SK-N-SH (cell line): ENCODE results near the gene DSCAML1. TPM values are rescaled to one million over a fixed set of nuclear protein-coding genes. Genes with fewer than 3 reads are reported as not detected.

Experiments
- CTCF ChIA-PET: fragments of 300-600, 350-600 bp; formaldehyde crosslinking; extraction: SDS; loops from one replicate; lab custom pipeline; 2021; lab: Yijun Ruan, JAX
- POLR2A ChIA-PET: fragments of 350-600 bp; sonication (Branson Sonifier 250); formaldehyde crosslinking; extraction: SDS; loops from one replicate; lab custom pipeline; 2020; ENCODE audit warnings: antibody characterized with exemption, inconsistent platforms; lab: Yijun Ruan, JAX
- DNase-seq: peaks from one replicate; pipeline ENCODE4 v3.0.0; 2012
- H2AFZ ChIP-seq: fragments of 200-600 bp; sonication (generic); 2 replicates; pipeline ENCODE4 v1.8.1; 2016; ENCODE audit warnings: antibody characterized with exemption, mild to moderate bottlenecking, low read depth
- H3F3A ChIP-seq: fragments of 200-600 bp; sonication (generic); replicated peaks from 2 replicates; pipeline ENCODE3; 2016; ENCODE audit warnings: antibody characterized with exemption, mild to moderate bottlenecking; ENCODE audit not compliant: insufficient read depth
- H3K27ac ChIP-seq, 2 experiments: fragments of 200-500 bp in 1 of 2; fragments of 200-600 bp in 1 of 2; sonication (Bioruptor generic) in 1 of 2; sonication (generic), shearing (Covaris generic) in 1 of 2; 2 replicates each; pipeline versions ENCODE4 v1.5.1 to v1.6.1; 2014 to 2016; ENCODE audit warnings: low read depth in 2 of 2, inconsistent platforms in 1 of 2, low read length in 1 of 2, mild to moderate bottlenecking in 1 of 2, mixed read lengths in 1 of 2
- H3K27me3 ChIP-seq: fragments of 200-600 bp; sonication (generic), shearing (Covaris generic); 2 replicates; pipeline ENCODE4 v1.6.1; 2016; ENCODE audit warnings: mixed run types; ENCODE audit not compliant: insufficient read depth
- H3K36me3 ChIP-seq, 2 experiments: fragments of 200-500 bp in 1 of 2; fragments of 200-600 bp in 1 of 2; sonication (Bioruptor generic) in 1 of 2; sonication (generic) in 1 of 2; replicated peaks in 1 of 2; 2 replicates each; pipeline versions ENCODE3 to v1.5.1; 2014 to 2016; ENCODE audit warnings: low read length in 1 of 2, mild to moderate bottlenecking in 1 of 2; ENCODE audit not compliant: insufficient read depth in 2 of 2, control insufficient read depth in 1 of 2
- H3K4me1 ChIP-seq, 2 experiments: fragments of 200-500 bp in 1 of 2; fragments of 200-600 bp in 1 of 2; sonication (Bioruptor generic) in 1 of 2; sonication (generic), shearing (Covaris generic) in 1 of 2; 2 replicates each; pipeline versions ENCODE4 v1.5.1 to v1.6.1; 2014 to 2016; ENCODE audit warnings: low read depth in 1 of 2, low read length in 1 of 2, mixed run types in 1 of 2; ENCODE audit not compliant: insufficient read depth in 2 of 2, control insufficient read depth in 1 of 2
- H3K4me2 ChIP-seq: fragments of 200-600 bp; sonication (generic), shearing (Covaris generic); 2 replicates; pipeline ENCODE4 v1.6.1; 2017; ENCODE audit warnings: mixed run types
- H3K4me3 ChIP-seq, 2 experiments: fragments of 200-500 bp in 1 of 2; fragments of 200-600 bp in 1 of 2; sonication (Bioruptor generic) in 1 of 2; sonication (generic), shearing (Covaris generic) in 1 of 2; 2 replicates each; pipeline versions ENCODE4 v1.5.1 to v1.8.1; 2014 to 2016; ENCODE audit warnings: low read depth in 2 of 2, inconsistent platforms in 1 of 2, low read length in 1 of 2, mild to moderate bottlenecking in 1 of 2, mixed read lengths in 1 of 2, moderate library complexity in 1 of 2
- H3K79me2 ChIP-seq: fragments of 200-600 bp; sonication (generic); 2 replicates; pipeline ENCODE4 v1.8.1; 2017; ENCODE audit warnings: mild to moderate bottlenecking; ENCODE audit not compliant: insufficient read depth
- H3K9ac ChIP-seq: fragments of 200-600 bp; sonication (generic); 2 replicates; pipeline ENCODE4 v1.6.1; 2017; ENCODE audit warnings: mixed run types
- H3K9me2 ChIP-seq: fragments of 200-600 bp; sonication (generic); 2 replicates; pipeline ENCODE4 v1.6.1; 2017; ENCODE audit warnings: mixed run types
- H3K9me3 ChIP-seq: fragments of 200-600 bp; sonication (generic); 2 replicates; pipeline ENCODE4 v1.6.1; 2017; ENCODE audit warnings: mixed run types, mild to moderate bottlenecking, moderate library complexity
- H4K20me1 ChIP-seq: fragments of 200-600 bp; sonication (generic); 2 replicates; pipeline ENCODE4 v1.6.1; 2017; ENCODE audit warnings: mild to moderate bottlenecking, mixed run types; ENCODE audit not compliant: insufficient read depth
- CHD2 ChIP-seq: fragments of 150-350 bp; IDR thresholded peaks from 2 replicates; pipeline ENCODE4 v1.6.1; 2018; ENCODE audit warnings: low read length; ENCODE audit not compliant: partially characterized antibody
- ELF1 ChIP-seq: IDR thresholded peaks from 2 replicates; pipeline ENCODE4 v1.4.0; 2012
- GATA2 ChIP-seq: sonication (generic); formaldehyde crosslinking; IDR thresholded peaks from 2 replicates; pipeline ENCODE4 v1.5.0; 2020; ENCODE audit warnings: mild to moderate bottlenecking, missing genetic modification reagents
- NRF1 ChIP-seq: IDR thresholded peaks from 2 replicates; pipeline ENCODE4 v1.6.1; 2012; ENCODE audit warnings: low read depth, mild to moderate bottlenecking, low read length
- POLR2AphosphoS5 ChIP-seq: IDR thresholded peaks from 2 replicates; pipeline ENCODE4 v1.6.1; 2012; ENCODE audit warnings: low read depth, low read length
- REST ChIP-seq: IDR thresholded peaks from 2 replicates; pipeline ENCODE4 v1.6.1; 2012; ENCODE audit warnings: mild to moderate bottlenecking, low read depth, low read length, moderate library complexity
- RXRA ChIP-seq: IDR thresholded peaks from 2 replicates; pipeline ENCODE4 v1.4.0; 2012; ENCODE audit warnings: low read depth, mild to moderate bottlenecking, borderline replicate concordance
- SIN3A ChIP-seq: IDR thresholded peaks from 2 replicates; pipeline ENCODE4 v1.6.1; 2012; ENCODE audit warnings: low read depth, mild to moderate bottlenecking, low read length, moderate library complexity, borderline replicate concordance
- SMC3 ChIP-seq: IDR thresholded peaks from 2 replicates; pipeline ENCODE4 v1.6.1; 2012; ENCODE audit warnings: low read depth, low read length, improper control_type of control experiment
- TCF12 ChIP-seq: IDR thresholded peaks from 2 replicates; pipeline ENCODE4 v1.4.0; 2012
- WGBS: methylation state at CpG from one replicate; pipeline ENCODE4 v1.1.6; 2017; ENCODE audit warnings: low lambda C conversion rate; 5-methylcytosine and 5-hydroxymethylcytosine counted together
- polyA plus RNA-seq, 3 experiments: library from polyadenylated mRNA; depleted of rRNA; stranded (reverse); fragments of >200 nt; gene quantifications; 2 replicates each; pipeline ENCODE4 v1.2.3, GENCODE V29; 2012
- TF ChIP-seq, protein P1 (sequence below): fragments of 150-350 bp; IDR thresholded peaks from 2 replicates; pipeline ENCODE4 v1.6.1; 2017; ENCODE audit warnings: antibody characterized with exemption, low read length, low read depth, borderline replicate concordance
- TF ChIP-seq, protein P2 (sequence below): IDR thresholded peaks from 2 replicates; pipeline ENCODE4 v1.4.0; 2012; ENCODE audit warnings: low read depth

DSCAML1 gene
- polyA plus RNA-seq, 1 of the 3 experiments (the other 2 are of a cell fraction): not detected

GRCh38 chr11:117604336-117604995 is 192.6 kb downstream of the DSCAML1 start:
- no peak overlapping the region for H2AFZ ChIP-seq
- H3K27me3 ChIP-seq: no peaks in the 10 kb centered on the region
- H3K9me2 ChIP-seq: no peaks in the 10 kb centered on the region
- no peak for DNase-seq
- CTCF ChIA-PET: interaction anchor here (0.9 to 1.2 kb wide), 2 partner anchors 14 to 17 kb away, joined by 3 read pairs; no protein-coding TSS in a partner anchor
- no peaks in the 10 kb centered on the region for H3K79me2 ChIP-seq
- TF ChIP-seq GATA2 (CRISPR knock-in tag) (no peak), ELF1 (no peak), CHD2 (no peak), RXRA (no peak), SIN3A (no peak), TCF12 (no peak), SMC3 (no peak), REST (no peak), NRF1 (no peak), POLR2AphosphoS5 (no peak)
- TF ChIP-seq, protein P1, sequence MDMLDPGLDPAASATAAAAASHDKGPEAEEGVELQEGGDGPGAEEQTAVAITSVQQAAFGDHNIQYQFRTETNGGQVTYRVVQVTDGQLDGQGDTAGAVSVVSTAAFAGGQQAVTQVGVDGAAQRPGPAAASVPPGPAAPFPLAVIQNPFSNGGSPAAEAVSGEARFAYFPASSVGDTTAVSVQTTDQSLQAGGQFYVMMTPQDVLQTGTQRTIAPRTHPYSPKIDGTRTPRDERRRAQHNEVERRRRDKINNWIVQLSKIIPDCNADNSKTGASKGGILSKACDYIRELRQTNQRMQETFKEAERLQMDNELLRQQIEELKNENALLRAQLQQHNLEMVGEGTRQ: no peak
- H3K9me3 ChIP-seq: no peaks in the 10 kb centered on the region
- H3F3A ChIP-seq: no peaks in the 10 kb centered on the region
- no peaks in the 10 kb centered on the region for H3K36me3 ChIP-seq
- peaks cover 0 to 11% of the 10 kb centered on the region in 2 experiments; a peak in 1 of 4 replicates for H3K4me1 ChIP-seq
- no peak overlapping the region for H3K4me3 ChIP-seq
- H4K20me1 ChIP-seq: no peaks in the 10 kb centered on the region
- no peak overlapping the region for H3K4me2 ChIP-seq
- no peak overlapping the region for H3K9ac ChIP-seq
- POLR2A ChIA-PET: no interaction called here
- H3K27ac ChIP-seq: no peak overlapping the region
- 52% methylated on average over 10 of the region's 14 CpGs for WGBS

GRCh38 chr11:117603932-117604331 is 193.1 kb downstream of the DSCAML1 start:
- Histone ChIP-seq H3K4me2 (no peak overlapping the region), H3K9ac (no peak overlapping the region), H3F3A (no peaks in the 10 kb centered on the region), H3K4me1 (peaks cover 0 to 11% of the 10 kb centered on the region in 2 experiments; a peak in 1 of 4 replicates), H3K27ac (no peak overlapping the region), H2AFZ (no peak overlapping the region), H3K9me2 (no peaks in the 10 kb centered on the region), H3K9me3 (no peaks in the 10 kb centered on the region), H4K20me1 (no peaks in the 10 kb centered on the region), H3K79me2 (no peaks in the 10 kb centered on the region), H3K36me3 (no peaks in the 10 kb centered on the region), H3K4me3 (no peak overlapping the region), H3K27me3 (no peaks in the 10 kb centered on the region)
- 40% methylated on average over 4 of the region's 5 CpGs for WGBS
- DNase-seq: no peak
- ChIA-PET CTCF (interaction anchor here (0.9 to 1.2 kb wide), 2 partner anchors 17 to 178 kb away, joined by 3 read pairs; no protein-coding TSS in a partner anchor), POLR2A (no interaction called here)
- TF ChIP-seq, protein P2, sequence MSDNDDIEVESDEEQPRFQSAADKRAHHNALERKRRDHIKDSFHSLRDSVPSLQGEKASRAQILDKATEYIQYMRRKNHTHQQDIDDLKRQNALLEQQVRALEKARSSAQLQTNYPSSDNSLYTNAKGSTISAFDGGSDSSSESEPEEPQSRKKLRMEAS: no peak
